Left ventricle myocardium inferior (tissue), 1 donor: ENCODE measurements around the gene WHAMM. TPM values are rescaled to one million over a fixed set of nuclear protein-coding genes. Genes with fewer than 3 reads are reported as not detected.

Experiments
- DNase-seq: peaks from one replicate; pipeline ENCODE4 v3.0.0-alpha.2; 2020
- H3K27ac ChIP-seq: fragments of 200-600 bp; replicated peaks from 2 replicates; pipeline ENCODE4 v1.8.0; 2021
- H3K27me3 ChIP-seq: fragments of 200-600 bp; 2 replicates; pipeline ENCODE4 v1.8.0; 2021; ENCODE audit warnings: low read depth
- H3K36me3 ChIP-seq: fragments of 200-600 bp; 2 replicates; pipeline ENCODE4 v1.8.0; 2021
- H3K4me1 ChIP-seq: fragments of 200-600 bp; 2 replicates; pipeline ENCODE4 v1.8.0; 2021
- H3K4me3 ChIP-seq: fragments of 200-600 bp; 2 replicates; pipeline ENCODE4 v1.8.0; 2021; ENCODE audit warnings: mild to moderate bottlenecking, moderate library complexity
- H3K9me3 ChIP-seq: fragments of 200-600 bp; replicated peaks from 2 replicates; pipeline ENCODE4 v1.8.0; 2021
- CTCF ChIP-seq: fragments of 200-600 bp; IDR thresholded peaks from 2 replicates; pipeline ENCODE4 v1.8.0; 2021; ENCODE audit warnings: antibody characterized with exemption, mild to moderate bottlenecking, borderline replicate concordance
- intact Hi-C: fragments of 100-400 bp; cut with micrococcal nuclease; formaldehyde crosslinking; loops from one replicate; pipeline ENCODE4 v1.11.0; 2022
- total RNA-seq: library from RNA; stranded (reverse); fragmentation: NEBNext Ultra II Directional; extraction: Animal tissue kit (Norgen Biotek cat#: 25700); gene quantifications from one replicate; pipeline ENCODE4 v1.2.1, GENCODE V29; 2021
- donor health status: DM: no; HTN: yes; CAD: no; lungs with severe emphysema.

The WHAMM gene
- total RNA-seq, 1 donor from 2014 or later, result 5.4 TPM

GRCh38 chr15:82798104-82798503, 11.3 kb upstream of the WHAMM start:
- Histone ChIP-seq H3K27me3 (no peaks in the 10 kb centered on the region), H3K36me3 (peaks cover 14% of the 10 kb centered on the region), H3K27ac (no peak overlapping the region), H3K4me3 (no peak overlapping the region), H3K4me1 (peaks cover 50% of the 10 kb centered on the region), H3K9me3 (peaks cover 12% of the 10 kb centered on the region)
- intact Hi-C loops, result no loop called here
- DNase-seq, result no peak
- no peak for TF ChIP-seq CTCF

- Histone ChIP-seq H3K36me3 (peaks cover 11% of the 10 kb centered on the region), H3K27me3 (no peaks in the 10 kb centered on the region), H3K27ac (peak overlapping the region; percentile 55), H3K4me3 (peak overlapping the region; percentile 66), H3K9me3 (peaks cover 7% of the 10 kb centered on the region), H3K4me1 (peaks cover 50% of the 10 kb centered on the region)
- DNase-seq, result no peak
- TF ChIP-seq CTCF, result no peak
- intact Hi-C loops, result no loop called here
Observed at GRCh38 chr15:82798531-82799166, 10.8 kb upstream of the WHAMM start.

GRCh38 chr15:82799183-82799841, 10.1 kb upstream of the WHAMM start:
- Histone ChIP-seq H3K4me3 (peak overlapping the region; percentile 66), H3K4me1 (peaks cover 50% of the 10 kb centered on the region)
- no peak for DNase-seq

GRCh38 chr15:82802497-82802896, 6.9 kb upstream of the WHAMM start:
- Histone ChIP-seq H3K27me3 (no peaks in the 10 kb centered on the region), H3K9me3 (no peaks in the 10 kb centered on the region), H3K4me1 (peaks cover 57% of the 10 kb centered on the region), H3K36me3 (no peaks in the 10 kb centered on the region), H3K4me3 (peak overlapping the region; percentile 66), H3K27ac (peak overlapping the region; percentile 99)
- intact Hi-C loops, result no loop called here
- no peak for TF ChIP-seq CTCF
- DNase-seq, result no peak

More at GRCh38 chr15:82799183-82799841, 10.1 kb upstream of the WHAMM start:
- intact Hi-C loops, result no loop called here
- peaks cover 4% of the 10 kb centered on the region for H3K36me3 ChIP-seq
- H3K27ac ChIP-seq, result peak overlapping the region; percentile 55
- H3K27me3 ChIP-seq, result no peaks in the 10 kb centered on the region
- peaks cover under 1% of the 10 kb centered on the region for H3K9me3 ChIP-seq
- no peak for TF ChIP-seq CTCF

- intact Hi-C loops, result no loop called here
- H3K4me3 ChIP-seq, result peak overlapping the region; percentile 66
Observed at GRCh38 chr15:82803793-82804574, 5.4 kb upstream of the WHAMM start.

More at GRCh38 chr15:82803793-82804574, 5.4 kb upstream of the WHAMM start:
- Histone ChIP-seq H3K27ac (peak overlapping the region; percentile 99), H3K36me3 (no peaks in the 10 kb centered on the region), H3K9me3 (no peaks in the 10 kb centered on the region), H3K27me3 (no peaks in the 10 kb centered on the region), H3K4me1 (peaks cover 58% of the 10 kb centered on the region)
- DNase-seq, result no peak
- TF ChIP-seq CTCF, result no peak
